Suprapubic skin (tissue), 4 donors: ENCODE measurements around the gene HTRA2.

Experiments used
- CTCF ChIP-seq, 2 donors: fragments of 200-600 bp in 1 of 2; fragments of 450-650 bp in 1 of 2; sonication (generic) in 1 of 2; IDR thresholded peaks; one replicate each; pipeline ENCODE4 v1.5.1; 2016 to 2019; ENCODE audit warnings: antibody characterized with exemption in 2 of 2, mild to moderate bottlenecking in 1 of 2, moderate library complexity in 1 of 2
- POLR2A ChIP-seq, 2 donors: fragments of 450-650 bp; IDR thresholded peaks; one replicate each; pipeline ENCODE4 v1.6.1; 2017; ENCODE audit warnings: antibody characterized with exemption in 2 of 2, mild to moderate bottlenecking in 2 of 2, moderate library complexity in 2 of 2
- POLR2AphosphoS5 ChIP-seq, 3 donors: sonication (generic); formaldehyde crosslinking; IDR thresholded peaks; one replicate each; pipeline ENCODE4 v1.6.1; 2017; ENCODE audit warnings: antibody characterized with exemption in 3 of 3

DNA sequence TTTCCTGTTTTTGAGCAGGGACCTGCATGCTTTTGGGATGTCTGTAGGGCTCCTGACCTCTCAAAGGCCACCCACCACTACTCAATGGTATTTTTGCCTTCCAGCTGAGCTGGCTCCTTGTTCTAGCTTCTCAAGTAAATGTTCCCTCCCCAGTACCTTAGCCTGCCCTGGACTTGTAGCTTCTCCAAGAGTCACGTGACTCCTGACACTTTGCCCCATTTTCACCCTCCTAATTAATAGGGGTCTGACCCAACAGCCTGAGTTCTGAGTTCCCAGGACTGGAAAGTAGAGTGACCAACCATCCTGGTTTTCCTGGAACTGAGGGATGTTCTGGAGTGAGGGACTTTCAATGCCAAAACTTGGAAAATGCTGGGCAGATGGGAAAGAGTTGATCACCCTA is 34.3 kb upstream of the HTRA2 start:
- no peak for TF ChIP-seq CTCF (IDR thresholded peaks at IDR 0.05)
- no peak for TF ChIP-seq POLR2AphosphoS5 (IDR thresholded peaks at IDR 0.05)
- TF ChIP-seq POLR2A (IDR thresholded peaks at IDR 0.05) = no peak
